ENCODE measurements around the gene FAM3A. TPM values are rescaled to one million over a fixed set of nuclear protein-coding genes. Genes with fewer than 3 reads are reported as not detected.
A peak's percentile ranks its signal among the peaks of the same experiment; 100 is the strongest.
"Not testable (repeated sequence)": the region's sequence is repeated elsewhere in the genome, so short reads cannot be mapped to it uniquely, and the experiment has no call there.

FAM3A gene, protein sequence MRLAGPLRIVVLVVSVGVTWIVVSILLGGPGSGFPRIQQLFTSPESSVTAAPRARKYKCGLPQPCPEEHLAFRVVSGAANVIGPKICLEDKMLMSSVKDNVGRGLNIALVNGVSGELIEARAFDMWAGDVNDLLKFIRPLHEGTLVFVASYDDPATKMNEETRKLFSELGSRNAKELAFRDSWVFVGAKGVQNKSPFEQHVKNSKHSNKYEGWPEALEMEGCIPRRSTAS
- 15.6 TPM for total RNA-seq (2021; ENCODE audit: unreplicated experiment)
- 16.2 and 16.9 TPM in 2 replicates for polyA plus RNA-seq (2012)
- Bru-seq, nascent RNA, result percentile 47 among the genes with signal in this experiment
- percentile 53 among the genes with signal in this experiment for BruChase-seq, experiment 1, labeled RNA remaining after a 6-hour chase
- percentile 52 among the genes with signal in this experiment for BruChase-seq, experiment 2, labeled RNA remaining after a 2-hour chase
- long read RNA-seq, transcript FAM3A-215 (9 exons, 1,800 nt), result major isoform, 6 of 25 reads
- long read RNA-seq, partial matches to known transcripts, result 4 of 25 reads
- long read RNA-seq, other reads (novel, unspliced or antisense), result 11 of 25 reads

DNA sequence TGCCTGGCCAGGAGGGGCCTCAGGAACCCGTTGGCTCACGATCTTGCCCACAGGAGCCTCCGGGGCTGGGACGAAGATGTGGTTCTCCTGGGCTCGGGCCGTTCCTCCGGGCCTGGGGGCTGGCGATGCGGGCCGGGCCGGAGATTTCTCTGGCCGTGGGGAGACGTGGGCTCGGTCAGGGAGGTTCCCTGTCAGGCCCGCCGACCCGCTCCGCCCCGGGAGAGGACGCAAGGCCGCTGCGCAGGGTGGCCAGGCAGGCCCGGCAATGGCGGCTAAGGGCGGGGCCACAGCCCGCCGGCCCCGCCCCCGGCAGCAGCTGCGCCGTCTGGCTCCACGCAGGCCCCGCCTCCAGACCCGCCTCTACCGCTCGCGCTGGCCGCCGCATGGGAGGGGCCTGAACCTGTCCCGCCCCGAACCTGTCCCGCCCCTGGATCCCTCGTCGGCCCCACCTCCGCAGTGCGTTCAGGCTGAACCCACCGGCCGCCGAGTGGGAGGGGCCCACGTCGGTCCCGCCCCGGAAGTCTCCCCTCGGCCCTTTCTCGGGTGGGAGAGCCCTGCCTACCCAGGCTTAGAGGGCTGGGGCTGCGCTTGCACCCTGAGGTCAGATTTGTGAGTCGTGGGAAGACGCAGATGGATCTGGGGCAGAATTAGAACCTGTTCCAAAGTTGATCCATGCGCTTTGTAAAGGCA is at the start of gene FAM3A:
FAM3A (minus strand) TSS at position 267 of the 690 bp plus-strand sequence. CDS start 460 bp downstream, outside the sequence.
- intact Hi-C loops (cut with micrococcal nuclease), result no loop called here
- BruUV-seq (replicated peaks), result no TSS peak
- no peaks in the 10 kb centered on the region for H3K27me3 ChIP-seq (ENCODE audit: insufficient read depth, low read length)
- peak; percentile 65 for DNase-seq (ENCODE audit: low read depth, low spot score)
- ATAC-seq, result peak; percentile 96
- H3K36me3 ChIP-seq (ENCODE audit: control insufficient read depth in 1 of 2, insufficient read depth in 2 of 2, low read length in 2 of 2), result no peaks in the 10 kb centered on the region
- no peaks in the 10 kb centered on the region for H3K9me2 ChIP-seq (ENCODE audit: insufficient read depth)
- H3K79me2 ChIP-seq (ENCODE audit: insufficient read depth, low read length), result no peaks in the 10 kb centered on the region
- TF ChIP-seq YY1 (IDR thresholded peaks at IDR 0.05; ENCODE audit: extremely low read depth, insufficient replicate concordance, low read depth, low read length), result peak; percentile 69
- TF ChIP-seq, protein P1, sequence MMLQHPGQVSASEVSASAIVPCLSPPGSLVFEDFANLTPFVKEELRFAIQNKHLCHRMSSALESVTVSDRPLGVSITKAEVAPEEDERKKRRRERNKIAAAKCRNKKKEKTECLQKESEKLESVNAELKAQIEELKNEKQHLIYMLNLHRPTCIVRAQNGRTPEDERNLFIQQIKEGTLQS (IDR thresholded peaks at IDR 0.05), result no peak
- TF ChIP-seq EGR1 (IDR thresholded peaks at IDR 0.05; ENCODE audit: low read depth), result peak; percentile 56
- peak; percentile 73 for TF ChIP-seq ZFX (IDR thresholded peaks at IDR 0.05)
- TF ChIP-seq, protein P2, sequence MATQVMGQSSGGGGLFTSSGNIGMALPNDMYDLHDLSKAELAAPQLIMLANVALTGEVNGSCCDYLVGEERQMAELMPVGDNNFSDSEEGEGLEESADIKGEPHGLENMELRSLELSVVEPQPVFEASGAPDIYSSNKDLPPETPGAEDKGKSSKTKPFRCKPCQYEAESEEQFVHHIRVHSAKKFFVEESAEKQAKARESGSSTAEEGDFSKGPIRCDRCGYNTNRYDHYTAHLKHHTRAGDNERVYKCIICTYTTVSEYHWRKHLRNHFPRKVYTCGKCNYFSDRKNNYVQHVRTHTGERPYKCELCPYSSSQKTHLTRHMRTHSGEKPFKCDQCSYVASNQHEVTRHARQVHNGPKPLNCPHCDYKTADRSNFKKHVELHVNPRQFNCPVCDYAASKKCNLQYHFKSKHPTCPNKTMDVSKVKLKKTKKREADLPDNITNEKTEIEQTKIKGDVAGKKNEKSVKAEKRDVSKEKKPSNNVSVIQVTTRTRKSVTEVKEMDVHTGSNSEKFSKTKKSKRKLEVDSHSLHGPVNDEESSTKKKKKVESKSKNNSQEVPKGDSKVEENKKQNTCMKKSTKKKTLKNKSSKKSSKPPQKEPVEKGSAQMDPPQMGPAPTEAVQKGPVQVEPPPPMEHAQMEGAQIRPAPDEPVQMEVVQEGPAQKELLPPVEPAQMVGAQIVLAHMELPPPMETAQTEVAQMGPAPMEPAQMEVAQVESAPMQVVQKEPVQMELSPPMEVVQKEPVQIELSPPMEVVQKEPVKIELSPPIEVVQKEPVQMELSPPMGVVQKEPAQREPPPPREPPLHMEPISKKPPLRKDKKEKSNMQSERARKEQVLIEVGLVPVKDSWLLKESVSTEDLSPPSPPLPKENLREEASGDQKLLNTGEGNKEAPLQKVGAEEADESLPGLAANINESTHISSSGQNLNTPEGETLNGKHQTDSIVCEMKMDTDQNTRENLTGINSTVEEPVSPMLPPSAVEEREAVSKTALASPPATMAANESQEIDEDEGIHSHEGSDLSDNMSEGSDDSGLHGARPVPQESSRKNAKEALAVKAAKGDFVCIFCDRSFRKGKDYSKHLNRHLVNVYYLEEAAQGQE (IDR thresholded peaks at IDR 0.05; ENCODE audit: low read depth), result no peak
- TF ChIP-seq POLR2AphosphoS5 (IDR thresholded peaks at IDR 0.05; ENCODE audit: low read depth, low read length), result peak; percentile 75
- TF ChIP-seq POLR2A (IDR thresholded peaks at IDR 0.05; ENCODE audit: borderline replicate concordance, extremely low read depth, insufficient read depth, insufficient read length), result peak; percentile 36
- no peaks in the 10 kb centered on the region for H4K20me1 ChIP-seq (ENCODE audit: insufficient read depth)
- ChIA-PET RAD21 (ENCODE audit: low non-redundant PET in 1 of 2, low total read pairs in 2 of 2, uncharacterized antibody in 2 of 2, unreplicated experiment in 2 of 2) (no interaction called here), POLR2A (interaction anchor here (1.0 kb wide), 1 partner anchor 25 kb away, joined by 3 read pairs; the partner anchor contains the start of gene SLC10A3), CTCF (no interaction called here)
- no peak within 1 kb of the TSS for H2AFZ ChIP-seq (ENCODE audit: low read depth, low read length, poor library complexity, severe bottlenecking)
- H3K4me1 ChIP-seq (ENCODE audit: control insufficient read depth in 1 of 2, insufficient read depth in 2 of 2, low read length in 2 of 2), result peaks cover 5 to 10% of the 10 kb centered on the region in 2 experiments; a peak in 3 of 4 replicates
- H3K9me3 ChIP-seq (ENCODE audit: control insufficient read depth in 1 of 2, insufficient read depth in 1 of 2, low read depth in 1 of 2, low read length in 2 of 2), result no peaks in the 10 kb centered on the region
- peak within 1 kb of the TSS; percentile 72 for H3K9ac ChIP-seq (ENCODE audit: low read length)
- peak within 1 kb of the TSS; percentile 84 for H3K4me2 ChIP-seq (ENCODE audit: low read length)
- peak within 1 kb of the TSS; percentile 65 to 70 for H3K4me3 ChIP-seq (replicated peaks in 1 of 2; ENCODE audit: low read depth in 1 of 2, low read length in 2 of 2)
- peak within 1 kb of the TSS; percentile 79 for H3K27ac ChIP-seq (ENCODE audit: low read depth, low read length)

DNA sequence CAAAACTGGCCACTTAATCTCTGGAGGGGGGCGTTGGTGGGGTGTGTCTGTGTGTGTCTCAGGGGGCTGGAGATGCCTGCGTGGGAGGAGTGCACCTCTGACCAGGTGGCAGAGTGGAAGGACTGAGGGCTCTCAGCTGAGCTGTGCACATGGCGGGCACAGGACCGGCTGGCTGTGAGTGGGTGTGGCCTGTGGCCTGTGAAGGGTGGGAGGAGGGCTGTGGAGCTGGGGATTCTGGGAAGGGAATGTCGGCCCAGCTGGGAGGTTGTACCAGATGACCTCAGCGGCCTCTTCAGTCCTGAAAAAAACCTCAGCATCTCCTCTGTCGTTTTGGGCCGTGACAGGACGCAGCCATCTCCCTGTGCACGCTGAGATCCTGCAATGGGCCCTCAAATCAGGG is 46.3 kb upstream of the FAM3A start:
- RAD21 ChIA-PET (ENCODE audit: low non-redundant PET in 1 of 2, low total read pairs in 2 of 2, uncharacterized antibody in 2 of 2, unreplicated experiment in 2 of 2); H3K4me1 ChIP-seq (ENCODE audit: control insufficient read depth in 1 of 2, insufficient read depth in 2 of 2, low read length in 2 of 2); H3K79me2 ChIP-seq (ENCODE audit: insufficient read depth, low read length); BruUV-seq (replicated peaks); CTCF ChIA-PET; H3K4me3 ChIP-seq (replicated peaks in 1 of 2; ENCODE audit: low read depth in 1 of 2, low read length in 2 of 2); POLR2A ChIA-PET; H3K27me3 ChIP-seq (ENCODE audit: insufficient read depth, low read length); H4K20me1 ChIP-seq (ENCODE audit: insufficient read depth); H3K9ac ChIP-seq (ENCODE audit: low read length); intact Hi-C loops (cut with micrococcal nuclease); H3K9me2 ChIP-seq (ENCODE audit: insufficient read depth); H3K36me3 ChIP-seq (ENCODE audit: control insufficient read depth in 1 of 2, insufficient read depth in 2 of 2, low read length in 2 of 2); H3K9me3 ChIP-seq (ENCODE audit: control insufficient read depth in 1 of 2, insufficient read depth in 1 of 2, low read depth in 1 of 2, low read length in 2 of 2); H3K4me2 ChIP-seq (ENCODE audit: low read length); H3K27ac ChIP-seq (ENCODE audit: low read depth, low read length); H2AFZ ChIP-seq (ENCODE audit: low read depth, low read length, poor library complexity, severe bottlenecking); DNase-seq (ENCODE audit: low read depth, low spot score): not testable (repeated sequence)
- peak; percentile 64 for ATAC-seq

DNA sequence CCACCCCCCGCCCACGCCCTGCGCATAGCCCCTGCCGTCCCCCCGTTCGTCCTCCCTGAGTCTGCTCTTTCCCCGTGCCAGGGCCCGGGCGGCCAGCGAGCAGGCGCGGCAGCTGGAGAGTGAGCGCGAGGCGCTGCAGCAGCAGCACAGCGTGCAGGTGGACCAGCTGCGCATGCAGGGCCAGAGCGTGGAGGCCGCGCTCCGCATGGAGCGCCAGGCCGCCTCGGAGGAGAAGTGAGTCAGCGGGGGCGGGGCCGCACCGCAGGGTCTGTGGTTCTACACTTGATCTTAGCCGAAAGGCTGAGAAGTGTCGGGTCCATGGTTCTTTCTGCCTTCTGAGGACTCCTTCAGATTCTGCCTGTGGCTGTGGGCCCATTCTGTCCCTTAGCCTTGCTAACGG is 44.3 kb upstream of the FAM3A start:
- RAD21 ChIA-PET (ENCODE audit: low non-redundant PET in 1 of 2, low total read pairs in 2 of 2, uncharacterized antibody in 2 of 2, unreplicated experiment in 2 of 2); POLR2A ChIA-PET; H3K79me2 ChIP-seq (ENCODE audit: insufficient read depth, low read length); H3K27ac ChIP-seq (ENCODE audit: low read depth, low read length); H3K36me3 ChIP-seq (ENCODE audit: control insufficient read depth in 1 of 2, insufficient read depth in 2 of 2, low read length in 2 of 2); H3K4me1 ChIP-seq (ENCODE audit: control insufficient read depth in 1 of 2, insufficient read depth in 2 of 2, low read length in 2 of 2); H3K9me3 ChIP-seq (ENCODE audit: control insufficient read depth in 1 of 2, insufficient read depth in 1 of 2, low read depth in 1 of 2, low read length in 2 of 2); H3K9me2 ChIP-seq (ENCODE audit: insufficient read depth); H2AFZ ChIP-seq (ENCODE audit: low read depth, low read length, poor library complexity, severe bottlenecking); H3K9ac ChIP-seq (ENCODE audit: low read length); BruUV-seq (replicated peaks); ATAC-seq; H4K20me1 ChIP-seq (ENCODE audit: insufficient read depth); H3K4me3 ChIP-seq (replicated peaks in 1 of 2; ENCODE audit: low read depth in 1 of 2, low read length in 2 of 2); H3K27me3 ChIP-seq (ENCODE audit: insufficient read depth, low read length); CTCF ChIA-PET; H3K4me2 ChIP-seq (ENCODE audit: low read length); DNase-seq (ENCODE audit: low read depth, low spot score); intact Hi-C loops (cut with micrococcal nuclease): not testable (repeated sequence)
